Neuronal stem cell (in vitro differentiated cells): ENCODE measurements around the gene DDC. TPM values are rescaled to one million over a fixed set of nuclear protein-coding genes. Genes with fewer than 3 reads are reported as not detected.

Source experiments
- small RNA-seq: library from polyadenylated mRNA; stranded (forward); fragments of <200 nt; extraction: miRNeasy Mini kit (QIAGEN cat#:217004); gene quantifications from one replicate; pipeline ENCODE3, GENCODE V24; 2013; ENCODE audit not compliant: insufficient read depth

Gene DDC

Small RNAs within 50 kb of the gene (small RNA-seq; reads per million reads assigned to genes)
- gene RNU6-1091P = not detected
